IPS-18a (cell line): ENCODE results near the gene ASB2.

ENCODE experiments used
- H3K27ac ChIP-seq: one replicate; pipeline ENCODE4 v1.5.1; 2013; ENCODE audit warnings: low read length
- H3K27me3 ChIP-seq: one replicate; pipeline ENCODE4 v1.6.1; 2013; ENCODE audit warnings: mild to moderate bottlenecking, low read length; ENCODE audit not compliant: control insufficient read depth, insufficient read depth
- H3K36me3 ChIP-seq: one replicate; pipeline ENCODE4 v1.6.1; 2013; ENCODE audit warnings: low read depth, low read length; ENCODE audit not compliant: control insufficient read depth
- H3K4me1 ChIP-seq: one replicate; pipeline ENCODE4 v1.6.1; 2013; ENCODE audit warnings: low read depth, low read length; ENCODE audit not compliant: control insufficient read depth
- H3K4me3 ChIP-seq: one replicate; pipeline ENCODE4 v1.5.1; 2013; ENCODE audit warnings: low read length
- H3K9ac ChIP-seq: one replicate; pipeline ENCODE4 v1.6.1; 2013; ENCODE audit warnings: mild to moderate bottlenecking, low read length, moderate library complexity
- H3K9me3 ChIP-seq: one replicate; pipeline ENCODE4 v1.6.1; 2013; ENCODE audit warnings: low read depth, low read length; ENCODE audit not compliant: control insufficient read depth

The ASB2 gene

GRCh38 chr14:93928184-93929047 is 48.0 kb downstream of the ASB2 start:
- no peak overlapping the region for H3K27ac ChIP-seq
- H3K27me3 ChIP-seq, result no peaks in the 10 kb centered on the region
- H3K9ac ChIP-seq, result no peak overlapping the region
- H3K4me3 ChIP-seq, result no peak overlapping the region
- no peaks in the 10 kb centered on the region for H3K9me3 ChIP-seq
- no peaks in the 10 kb centered on the region for H3K36me3 ChIP-seq
- H3K4me1 ChIP-seq, result no peaks in the 10 kb centered on the region

GRCh38 chr14:93927800-93928145 is 48.6 kb downstream of the ASB2 start:
- H3K9ac ChIP-seq, result no peak overlapping the region
- H3K9me3 ChIP-seq, result no peaks in the 10 kb centered on the region
- no peak overlapping the region for H3K4me3 ChIP-seq
- no peaks in the 10 kb centered on the region for H3K4me1 ChIP-seq
- H3K36me3 ChIP-seq, result no peaks in the 10 kb centered on the region
- H3K27me3 ChIP-seq, result no peaks in the 10 kb centered on the region
- H3K27ac ChIP-seq, result no peak overlapping the region

- no peak within 1 kb of the TSS for H3K9ac ChIP-seq
- H3K4me1 ChIP-seq, result no peaks in the 10 kb centered on the region
- no peak within 1 kb of the TSS for H3K4me3 ChIP-seq
- H3K9me3 ChIP-seq, result no peaks in the 10 kb centered on the region
- no peak within 1 kb of the TSS for H3K27ac ChIP-seq
- H3K36me3 ChIP-seq, result no peaks in the 10 kb centered on the region
- H3K27me3 ChIP-seq, result no peaks in the 10 kb centered on the region
These were observed 49.2 kb downstream of the ASB2 start, which contains the start of gene FAM181A for GRCh38 chr14:93926873-93927799. TSS of gene FAM181A (plus strand) at chr14:93927344. CDS start at chr14:93928286, 942 bp downstream.

- Histone ChIP-seq H3K27ac (no peak overlapping the region), H3K36me3 (no peaks in the 10 kb centered on the region), H3K9me3 (no peaks in the 10 kb centered on the region), H3K27me3 (no peaks in the 10 kb centered on the region), H3K9ac (no peak overlapping the region), H3K4me3 (no peak overlapping the region), H3K4me1 (no peaks in the 10 kb centered on the region)
These were observed 50.0 kb downstream of the ASB2 start for GRCh38 chr14:93926245-93926872.

- no peaks in the 10 kb centered on the region for H3K36me3 ChIP-seq
- no peak overlapping the region for H3K4me3 ChIP-seq
These were observed 50.9 kb downstream of the ASB2 start for GRCh38 chr14:93925374-93925895.

GRCh38 chr14:93924592-93925355 is 51.6 kb downstream of the ASB2 start:
- Histone ChIP-seq H3K27ac (no peak overlapping the region), H3K9ac (no peak overlapping the region), H3K27me3 (no peaks in the 10 kb centered on the region), H3K4me3 (no peak overlapping the region), H3K4me1 (no peaks in the 10 kb centered on the region), H3K9me3 (no peaks in the 10 kb centered on the region), H3K36me3 (no peaks in the 10 kb centered on the region)

More at GRCh38 chr14:93925374-93925895, 50.9 kb downstream of the ASB2 start:
- Histone ChIP-seq H3K27me3 (no peaks in the 10 kb centered on the region), H3K9ac (no peak overlapping the region), H3K27ac (no peak overlapping the region), H3K9me3 (no peaks in the 10 kb centered on the region), H3K4me1 (no peaks in the 10 kb centered on the region)

GRCh38 chr14:93923626-93924025 is 52.7 kb downstream of the ASB2 start:
- no peak overlapping the region for H3K9ac ChIP-seq

GRCh38 chr14:93921001-93921806 is 55.2 kb downstream of the ASB2 start:
- Histone ChIP-seq H3K4me1 (no peaks in the 10 kb centered on the region), H3K4me3 (no peak overlapping the region), H3K36me3 (no peaks in the 10 kb centered on the region), H3K9me3 (no peaks in the 10 kb centered on the region), H3K27ac (no peak overlapping the region), H3K27me3 (no peaks in the 10 kb centered on the region), H3K9ac (no peak overlapping the region)

More at GRCh38 chr14:93923626-93924025, 52.7 kb downstream of the ASB2 start:
- Histone ChIP-seq H3K9me3 (no peaks in the 10 kb centered on the region), H3K4me3 (no peak overlapping the region), H3K4me1 (no peaks in the 10 kb centered on the region), H3K27ac (no peak overlapping the region), H3K27me3 (no peaks in the 10 kb centered on the region), H3K36me3 (no peaks in the 10 kb centered on the region)

GRCh38 chr14:93917141-93917540 is 59.2 kb downstream of the ASB2 start:
- Histone ChIP-seq H3K27me3 (no peaks in the 10 kb centered on the region), H3K4me1 (no peaks in the 10 kb centered on the region), H3K4me3 (no peak overlapping the region), H3K27ac (no peak overlapping the region), H3K36me3 (no peaks in the 10 kb centered on the region), H3K9me3 (no peaks in the 10 kb centered on the region), H3K9ac (no peak overlapping the region)

- Histone ChIP-seq H3K4me3 (no peak overlapping the region), H3K27me3 (no peaks in the 10 kb centered on the region), H3K4me1 (no peaks in the 10 kb centered on the region), H3K36me3 (no peaks in the 10 kb centered on the region), H3K9ac (no peak overlapping the region), H3K9me3 (no peaks in the 10 kb centered on the region), H3K27ac (no peak overlapping the region)
These were observed 59.9 kb downstream of the ASB2 start for GRCh38 chr14:93916498-93916897.
